Stimulated activated CD8-positive, alpha-beta memory T cell treated with anti-CD3 and anti-CD28 coated beads, Interleukin-12 subunit alpha, Interleukin-12 subunit beta, amount 100 ng/mL, for 24 hours (primary cell): ENCODE measurements around the gene FLT3.
"Not testable (repeated sequence)": the region's sequence is repeated elsewhere in the genome, so short reads cannot be mapped to it uniquely, and the experiment has no call there.

ENCODE experiments used
- DNase-seq: peaks from one replicate; pipeline ENCODE4 v3.0.0-alpha.2; 2020; ENCODE audit errors: extremely low read depth

FLT3 gene

GRCh38 chr13:28044608-28045007 is 55.8 kb downstream of the FLT3 start:
- DNase-seq: no peak

DNA sequence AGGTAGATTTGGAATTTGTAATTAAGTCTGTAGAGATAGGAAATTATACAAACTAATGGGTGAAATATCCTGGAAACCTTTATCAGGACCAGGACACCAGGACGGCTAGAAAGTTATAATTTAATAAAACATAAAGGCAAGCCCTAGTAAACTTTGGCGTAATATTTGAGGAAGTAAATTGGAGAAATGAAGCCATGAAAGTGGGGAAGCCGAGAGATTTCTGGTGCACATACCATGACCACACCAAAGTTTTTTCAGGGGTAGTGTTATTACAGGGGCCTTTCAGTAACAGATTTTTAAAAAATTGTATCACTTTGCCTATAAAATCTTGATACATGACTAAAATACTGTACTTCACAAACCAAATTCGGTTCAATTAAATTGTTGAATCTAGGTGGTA is 57.2 kb downstream of the FLT3 start:
- no peak for DNase-seq

DNA sequence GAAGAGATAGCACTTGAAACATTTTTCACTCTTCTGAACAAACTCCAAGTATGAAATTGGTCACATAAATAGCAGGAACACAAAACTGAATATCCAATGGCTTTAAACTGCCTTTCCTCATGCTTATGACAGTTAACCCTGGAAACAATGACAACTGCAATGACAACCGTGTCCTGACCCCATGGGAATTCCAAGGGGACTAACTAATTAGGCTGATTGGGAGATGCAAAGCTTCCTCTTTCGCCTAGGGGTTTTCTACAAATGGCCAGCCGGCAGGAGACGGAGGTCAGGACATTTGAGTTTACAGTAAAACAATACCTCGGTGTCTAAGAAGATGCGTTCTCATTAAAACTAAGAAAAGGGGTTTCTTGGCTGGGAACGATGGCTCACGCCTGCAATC is 58.9 kb downstream of the FLT3 start:
- no peak for DNase-seq

- DNase-seq: no peak
Observed at GRCh38 chr13:28041031-28041461, 59.3 kb downstream of the FLT3 start.

- DNase-seq: no peak
Observed at GRCh38 chr13:28037399-28037798, 63.0 kb downstream of the FLT3 start.

DNA sequence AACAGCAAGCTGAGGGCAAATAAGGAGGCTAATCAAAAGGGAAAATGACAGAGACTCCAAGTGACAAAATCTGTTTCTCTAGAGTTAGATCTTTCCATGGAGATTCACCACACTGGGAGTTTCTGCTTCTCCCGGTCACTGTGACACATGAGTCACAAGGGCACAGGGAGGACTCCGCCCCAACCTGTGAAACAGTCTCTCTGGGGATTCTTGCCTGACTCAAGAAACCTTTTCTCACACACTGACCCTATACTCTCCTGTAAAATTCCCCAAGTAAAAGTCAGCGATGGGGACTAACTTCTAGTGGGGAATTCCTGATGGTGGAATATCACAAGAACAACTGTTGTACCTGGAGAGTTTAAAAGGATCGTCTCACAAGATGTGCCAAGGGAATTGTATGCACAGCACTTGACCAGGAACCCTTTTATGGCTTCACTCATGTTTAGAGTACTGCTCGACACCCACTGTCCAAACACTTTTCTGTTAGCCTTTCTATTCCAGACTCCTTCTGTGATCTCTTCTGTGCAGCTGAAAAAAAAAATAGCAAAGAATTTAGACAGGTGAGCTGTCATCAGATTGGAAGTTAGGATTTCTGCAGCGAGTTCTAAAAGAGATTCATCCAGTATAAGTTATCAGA is 65.1 kb downstream of the FLT3 start:
- no peak for DNase-seq

DNA sequence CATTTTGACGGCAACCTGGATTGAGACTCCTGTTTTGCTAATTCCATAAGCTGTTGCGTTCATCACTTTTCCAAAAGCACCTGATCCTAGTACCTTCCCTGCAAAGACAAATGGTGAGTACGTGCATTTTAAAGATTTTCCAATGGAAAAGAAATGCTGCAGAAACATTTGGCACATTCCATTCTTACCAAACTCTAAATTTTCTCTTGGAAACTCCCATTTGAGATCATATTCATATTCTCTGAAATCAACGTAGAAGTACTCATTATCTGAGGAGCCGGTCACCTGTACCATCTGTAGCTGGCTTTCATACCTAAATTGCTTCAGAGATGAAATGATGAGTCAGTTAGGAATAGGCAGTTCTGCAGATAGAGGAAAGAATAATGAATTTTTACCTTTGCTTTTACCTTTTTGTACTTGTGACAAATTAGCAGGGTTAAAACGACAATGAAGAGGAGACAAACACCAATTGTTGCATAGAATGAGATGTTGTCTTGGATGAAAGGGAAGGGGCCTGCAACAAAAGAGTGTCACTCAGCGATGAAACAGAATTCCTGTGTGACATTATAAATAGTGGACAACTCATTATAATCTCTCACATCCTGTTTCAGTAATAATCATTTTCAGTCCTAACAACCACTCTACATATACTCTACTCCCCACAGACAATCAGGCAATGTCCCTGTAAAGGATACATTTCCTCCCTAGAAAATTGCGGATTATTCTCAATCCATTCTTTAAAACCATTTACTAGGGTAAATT is 66.3 kb downstream of the FLT3 start:
- no peak for DNase-seq

DNA sequence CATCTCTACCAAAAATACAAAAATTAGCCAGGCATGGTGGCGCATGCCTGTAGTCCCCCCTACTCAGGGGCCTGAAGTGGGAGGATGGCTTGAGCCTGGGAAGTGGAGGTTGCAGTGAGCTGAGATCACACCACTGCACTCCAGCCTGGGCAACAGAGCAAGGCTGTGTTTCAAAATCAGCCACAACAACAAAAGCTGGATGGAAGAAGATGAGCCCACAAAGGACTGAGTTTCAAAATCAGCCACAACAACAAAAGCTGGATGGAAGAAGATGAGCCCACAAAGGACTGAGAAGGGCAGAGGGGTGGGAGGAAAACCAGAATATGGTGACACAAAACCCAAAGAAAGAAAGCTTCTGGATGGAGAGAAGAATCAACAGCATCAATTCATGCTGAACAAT is 67.9 kb downstream of the FLT3 start:
- not testable (repeated sequence) for DNase-seq

DNA sequence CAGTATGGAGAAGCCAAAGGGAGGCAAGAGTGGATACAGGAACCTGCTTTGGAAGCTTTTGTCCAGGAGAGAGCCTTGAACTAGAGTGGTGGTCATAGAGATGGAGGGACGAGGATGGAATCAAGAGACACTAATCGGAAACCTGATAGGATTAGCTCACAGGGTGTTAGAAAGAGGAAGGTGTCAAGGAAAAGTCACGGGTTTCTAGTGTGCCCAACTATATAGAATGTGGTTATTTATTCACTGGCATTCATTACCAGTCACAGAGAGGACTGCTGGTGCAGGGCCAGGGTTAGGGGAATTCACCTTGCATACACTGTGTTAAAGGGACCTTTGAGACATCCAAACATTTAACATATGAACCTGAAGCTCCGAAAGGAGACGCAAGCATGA is 68.5 kb downstream of the FLT3 start:
- no peak for DNase-seq

- DNase-seq: no peak
Observed at GRCh38 chr13:28031220-28031895, 69.0 kb downstream of the FLT3 start.

- DNase-seq: no peak
Observed at GRCh38 chr13:28027607-28028364, 72.6 kb downstream of the FLT3 start.

- DNase-seq: no peak
Observed at GRCh38 chr13:28027071-28027470, 73.3 kb downstream of the FLT3 start.

DNA sequence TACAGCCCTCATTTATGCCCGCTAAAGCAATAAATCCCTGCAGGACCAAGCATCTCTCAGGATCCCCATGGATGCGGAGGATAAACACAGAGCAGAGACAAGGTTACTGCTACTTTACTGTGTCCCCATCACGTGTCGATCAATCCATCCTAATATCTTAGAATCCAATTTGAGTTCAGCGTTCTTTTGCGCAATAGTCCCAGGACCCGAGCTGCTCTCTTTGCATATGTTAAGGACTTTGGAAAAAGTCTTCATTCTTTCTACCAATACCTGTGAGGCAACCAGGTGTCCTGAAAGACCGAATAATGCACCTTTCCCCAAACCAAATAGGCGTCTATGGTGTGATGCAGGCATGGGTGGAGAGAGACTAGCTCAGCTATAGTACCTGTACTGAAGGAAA is 73.9 kb downstream of the FLT3 start:
- DNase-seq: no peak

- no peak for DNase-seq
Observed at GRCh38 chr13:28022848-28023518, 77.4 kb downstream of the FLT3 start.

GRCh38 chr13:28014301-28014700 is 86.1 kb downstream of the FLT3 start:
- no peak for DNase-seq

DNA sequence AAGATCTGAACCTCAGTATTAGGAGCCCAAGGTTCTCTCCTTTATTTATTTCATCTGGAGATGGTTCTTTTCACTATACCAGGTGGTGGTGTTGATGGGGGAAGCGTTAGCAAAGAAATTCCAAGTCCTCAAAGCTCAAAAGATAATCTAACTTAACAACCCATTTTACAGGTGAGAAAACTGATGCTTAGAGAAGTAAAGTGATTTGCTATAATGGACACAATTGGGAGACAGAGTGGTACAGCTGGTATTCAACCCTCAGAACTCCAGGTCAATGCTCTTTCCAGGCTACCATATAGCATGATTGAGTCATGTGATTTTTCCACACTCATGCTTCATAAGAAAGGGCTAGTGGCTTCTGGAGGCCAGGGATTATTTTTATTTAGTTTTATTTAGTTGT is 86.9 kb downstream of the FLT3 start:
- no peak for DNase-seq

GRCh38 chr13:28012896-28013295 is 87.5 kb downstream of the FLT3 start:
- no peak for DNase-seq

- DNase-seq: no peak
Observed at GRCh38 chr13:28012383-28012782, 88.0 kb downstream of the FLT3 start.

GRCh38 chr13:28010046-28010445 is 90.3 kb downstream of the FLT3 start:
- no peak for DNase-seq

DNA sequence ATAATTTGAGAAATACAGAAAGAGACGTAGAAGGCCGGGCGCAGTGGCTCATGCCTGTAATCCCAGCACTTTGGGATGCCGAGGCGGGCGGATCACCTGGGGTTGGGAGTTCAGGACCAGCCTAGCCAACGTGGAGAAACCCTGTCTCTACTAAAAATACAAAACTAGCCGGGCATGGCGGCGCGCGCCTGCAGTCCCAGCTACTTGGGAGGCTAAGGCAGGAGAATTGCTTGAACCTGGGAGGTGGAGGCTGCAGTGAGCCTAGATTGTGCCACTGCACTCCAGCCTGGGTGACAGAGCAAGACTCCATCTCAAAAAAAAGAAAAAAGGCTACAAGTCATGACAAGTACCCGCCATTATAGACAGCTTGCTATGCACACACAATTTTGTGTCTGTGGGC is 95.4 kb downstream of the FLT3 start:
- DNase-seq: not testable (repeated sequence)

GRCh38 chr13:28002886-28003698 is 97.3 kb downstream of the FLT3 start:
- DNase-seq: no peak
